Left lung (tissue), 10 donors: Measurements from ENCODE around the gene UST. TPM values are rescaled to one million over a fixed set of nuclear protein-coding genes. Genes with fewer than 3 reads are reported as not detected.

Experiments used
- ATAC-seq: fragments of 200-7000 bp; cut with Tn5 transposase; one replicate; pipeline ENCODE4 v1.9.1; 2020; ENCODE audit warnings: moderate library complexity
- DNase-seq, 4 donors: peaks; one replicate each; pipeline ENCODE4 v3.0.0-alpha.2; 2013 to 2020
- H3K27ac ChIP-seq, 2 donors: fragments of 200-600 bp; sonication (generic) in 1 of 2; one replicate each; pipeline versions ENCODE4 v1.5.0 to v1.8.0; 2020 to 2021
- H3K27me3 ChIP-seq, 2 donors: fragments of 200-600 bp; sonication (generic) in 1 of 2; one replicate each; pipeline versions ENCODE4 v1.5.0 to v1.8.0; 2020 to 2021
- H3K36me3 ChIP-seq, 2 donors: fragments of 200-600 bp; sonication (generic) in 1 of 2; one replicate each; pipeline versions ENCODE4 v1.5.0 to v1.8.0; 2020 to 2021
- H3K4me1 ChIP-seq, 2 donors: fragments of 200-600 bp; one replicate each; pipeline ENCODE4 v1.8.0; 2021
- H3K4me3 ChIP-seq, 2 donors: fragments of 200-600 bp; sonication (generic) in 1 of 2; one replicate each; pipeline versions ENCODE4 v1.5.0 to v1.8.0; 2020 to 2021; ENCODE audit warnings: mild to moderate bottlenecking in 1 of 2
- H3K9me3 ChIP-seq, 2 donors: fragments of 200-600 bp; sonication (generic) in 1 of 2; one replicate each; pipeline versions ENCODE4 v1.5.0 to v1.8.0; 2020 to 2021
- CTCF ChIP-seq, 2 donors: fragments of 200-600 bp; sonication (generic) in 1 of 2; IDR thresholded peaks; one replicate each; pipeline versions ENCODE4 v1.5.0 to v1.8.0; 2021; ENCODE audit warnings: antibody characterized with exemption in 2 of 2
- intact Hi-C, 2 donors: fragments of 100-400 bp; cut with DNase I; formaldehyde crosslinking; loops; one replicate each; pipeline versions ENCODE4 v1.11.2 to v1.14.2; 2022
- polyA plus RNA-seq, 6 donors: library from polyadenylated mRNA; unstranded; fragments of 120-200 nt; gene quantifications; one replicate each; pipeline ENCODE4 v1.2.1, GENCODE V29; 2013; ENCODE audit not compliant: insufficient read length in 6 of 6
- total RNA-seq, 2 donors: library from RNA; stranded (reverse); fragmentation: NEBNext Ultra II Directional; extraction: Animal tissue kit (Norgen Biotek cat#: 25700); gene quantifications; one replicate each; pipeline ENCODE4 v1.2.1, GENCODE V29; 2021
- donor health status: DM: no; HTN: yes; CAD: no.
- donor health status: DM: no; HTN: no; CAD: no.

The UST gene
- total and polyA plus RNA-seq, 8 donors, result 7.4 to 17.0 (median 9.5) TPM

GRCh38 chr6:148831531-148831930 lies 84.7 kb downstream of the UST start:
- no peaks in the 10 kb centered on the region for H3K36me3 ChIP-seq
- no peaks in the 10 kb centered on the region for H3K9me3 ChIP-seq
- no peak overlapping the region for H3K27ac ChIP-seq
- no peak overlapping the region for H3K4me3 ChIP-seq
- DNase-seq (no peak), ATAC-seq (no peak)
- no peaks in the 10 kb centered on the region for H3K4me1 ChIP-seq
- intact Hi-C loops, result no loop called here
- TF ChIP-seq CTCF (IDR thresholded peaks at IDR 0.05), result no peak
- no peaks in the 10 kb centered on the region for H3K27me3 ChIP-seq

GRCh38 chr6:148835920-148836441 lies 89.2 kb downstream of the UST start:
- H3K27me3 ChIP-seq, result no peaks in the 10 kb centered on the region
- ATAC-seq, result no peak
- no peaks in the 10 kb centered on the region for H3K36me3 ChIP-seq
- H3K4me1 ChIP-seq, result no peaks in the 10 kb centered on the region
- intact Hi-C loops, result no loop called here
- no peak overlapping the region for H3K27ac ChIP-seq
- H3K9me3 ChIP-seq, result no peaks in the 10 kb centered on the region
- peak in 2 of 4 donors; percentile 14 to 24 for DNase-seq
- no peak overlapping the region for H3K4me3 ChIP-seq
- no peak for TF ChIP-seq CTCF (IDR thresholded peaks at IDR 0.05)

- no peaks in the 10 kb centered on the region for H3K27me3 ChIP-seq
- no peak for ATAC-seq
- H3K9me3 ChIP-seq, result no peaks in the 10 kb centered on the region
- TF ChIP-seq CTCF (IDR thresholded peaks at IDR 0.05), result no peak
- no peak overlapping the region for H3K27ac ChIP-seq
- H3K36me3 ChIP-seq, result no peaks in the 10 kb centered on the region
- H3K4me1 ChIP-seq, result no peaks in the 10 kb centered on the region
- intact Hi-C loops, result no loop called here
- H3K4me3 ChIP-seq, result no peak overlapping the region
- no peak for DNase-seq
Observed at GRCh38 chr6:148836751-148837150, 89.9 kb downstream of the UST start.

GRCh38 chr6:148837941-148838340 lies 91.1 kb downstream of the UST start:
- no peaks in the 10 kb centered on the region for H3K4me1 ChIP-seq

GRCh38 chr6:148839044-148839443 lies 92.2 kb downstream of the UST start:
- no peaks in the 10 kb centered on the region for H3K27me3 ChIP-seq
- no peak overlapping the region for H3K4me3 ChIP-seq
- no peak for TF ChIP-seq CTCF (IDR thresholded peaks at IDR 0.05)
- no peak overlapping the region for H3K27ac ChIP-seq
- intact Hi-C loops, result no loop called here
- H3K36me3 ChIP-seq, result no peaks in the 10 kb centered on the region
- H3K4me1 ChIP-seq, result no peaks in the 10 kb centered on the region
- no peak for DNase-seq
- no peak for ATAC-seq
- H3K9me3 ChIP-seq, result no peaks in the 10 kb centered on the region

More at GRCh38 chr6:148837941-148838340, 91.1 kb downstream of the UST start:
- DNase-seq, result no peak
- peak; percentile 44 for ATAC-seq
- TF ChIP-seq CTCF (IDR thresholded peaks at IDR 0.05), result no peak
- H3K4me3 ChIP-seq, result no peak overlapping the region
- H3K9me3 ChIP-seq, result no peaks in the 10 kb centered on the region
- no peaks in the 10 kb centered on the region for H3K27me3 ChIP-seq
- intact Hi-C loops, result no loop called here
- H3K36me3 ChIP-seq, result no peaks in the 10 kb centered on the region
- H3K27ac ChIP-seq, result no peak overlapping the region
